Ovary (tissue), 3 donors: ENCODE data around the gene LYRM4.

ENCODE experiments used
- EP300 ChIP-seq: sonication (generic); formaldehyde crosslinking; IDR thresholded peaks from one replicate; pipeline ENCODE4 v1.6.1; 2017; ENCODE audit warnings: antibody characterized with exemption
- POLR2A ChIP-seq: fragments of 450-650 bp; IDR thresholded peaks from one replicate; pipeline ENCODE4 v1.6.1; 2017; ENCODE audit warnings: antibody characterized with exemption, mild to moderate bottlenecking, moderate library complexity
- TF ChIP-seq, protein P1 (sequence below), 3 donors: fragments of 450-650 bp in 2 of 3; fragments of 200-600 bp in 1 of 3; IDR thresholded peaks; one replicate each; pipeline versions ENCODE4 v1.5.1 to v1.8.0; 2016 to 2022; ENCODE audit warnings: antibody characterized with exemption in 3 of 3, mild to moderate bottlenecking in 1 of 3
- donor health status: DM: no; HTN: no; CAD: no.

DNA sequence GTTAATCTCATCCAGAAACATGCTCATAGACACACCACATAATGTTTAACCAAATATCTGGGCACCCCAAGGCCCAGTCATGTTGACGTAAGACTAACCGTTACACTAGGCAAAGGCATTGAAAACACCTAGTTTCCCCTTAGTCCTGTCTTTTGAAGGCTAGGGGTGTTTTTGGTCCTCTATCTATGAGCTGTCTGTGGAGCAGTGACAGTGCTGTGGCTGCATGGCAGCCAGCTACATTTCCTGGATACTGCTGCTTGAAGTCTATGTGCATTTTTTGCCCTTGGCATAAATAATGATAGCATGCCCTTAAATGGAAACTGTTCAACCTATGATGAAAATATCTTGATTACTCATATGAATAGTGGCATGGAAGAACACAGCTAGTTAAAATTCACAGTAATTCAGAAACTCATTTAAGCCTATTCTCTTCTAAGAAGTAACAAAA is 19.2 kb upstream of the LYRM4 start:
- TF ChIP-seq, protein P1, sequence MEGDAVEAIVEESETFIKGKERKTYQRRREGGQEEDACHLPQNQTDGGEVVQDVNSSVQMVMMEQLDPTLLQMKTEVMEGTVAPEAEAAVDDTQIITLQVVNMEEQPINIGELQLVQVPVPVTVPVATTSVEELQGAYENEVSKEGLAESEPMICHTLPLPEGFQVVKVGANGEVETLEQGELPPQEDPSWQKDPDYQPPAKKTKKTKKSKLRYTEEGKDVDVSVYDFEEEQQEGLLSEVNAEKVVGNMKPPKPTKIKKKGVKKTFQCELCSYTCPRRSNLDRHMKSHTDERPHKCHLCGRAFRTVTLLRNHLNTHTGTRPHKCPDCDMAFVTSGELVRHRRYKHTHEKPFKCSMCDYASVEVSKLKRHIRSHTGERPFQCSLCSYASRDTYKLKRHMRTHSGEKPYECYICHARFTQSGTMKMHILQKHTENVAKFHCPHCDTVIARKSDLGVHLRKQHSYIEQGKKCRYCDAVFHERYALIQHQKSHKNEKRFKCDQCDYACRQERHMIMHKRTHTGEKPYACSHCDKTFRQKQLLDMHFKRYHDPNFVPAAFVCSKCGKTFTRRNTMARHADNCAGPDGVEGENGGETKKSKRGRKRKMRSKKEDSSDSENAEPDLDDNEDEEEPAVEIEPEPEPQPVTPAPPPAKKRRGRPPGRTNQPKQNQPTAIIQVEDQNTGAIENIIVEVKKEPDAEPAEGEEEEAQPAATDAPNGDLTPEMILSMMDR (IDR thresholded peaks at IDR 0.05), result no peak
- no peak for TF ChIP-seq POLR2A
- no peak for TF ChIP-seq EP300
